Measurements from ENCODE around the gene NIT2. TPM values are rescaled to one million over a fixed set of nuclear protein-coding genes. Genes with fewer than 3 reads are reported as not detected.
A peak's percentile ranks its signal among the peaks of the same experiment; 100 is the strongest.
"Not testable (repeated sequence)": the region's sequence is repeated elsewhere in the genome, so short reads cannot be mapped to it uniquely, and the experiment has no call there.

The NIT2 gene
- total RNA-seq, 1 donor from 2014 or later = 8.2 TPM

- DNase-seq (ENCODE audit: low spot score) = not testable (repeated sequence)
Observed at GRCh38 chr3:100336229-100336628, 1.7 kb downstream of the NIT2 start.

DNA sequence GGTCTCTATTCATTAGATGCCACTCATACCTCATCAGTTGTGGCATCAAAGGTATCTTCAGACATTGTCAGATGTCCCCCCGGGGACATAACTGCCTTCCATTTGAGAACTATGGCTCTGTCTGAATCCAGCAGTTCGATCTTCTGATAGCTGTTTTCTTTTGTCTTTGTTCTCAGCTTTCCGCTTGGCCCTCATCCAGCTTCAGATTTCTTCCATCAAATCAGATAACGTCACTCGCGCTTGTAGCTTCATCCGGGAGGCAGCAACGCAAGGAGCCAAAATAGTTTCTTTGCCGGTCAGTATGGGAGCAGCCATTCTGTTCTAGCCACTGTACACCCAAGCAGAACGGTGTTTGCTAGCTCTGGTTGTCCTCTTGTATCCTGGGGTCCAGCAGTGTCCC is 4.4 kb downstream of the NIT2 start:
- DNase-seq (ENCODE audit: low spot score) = no peak

DNA sequence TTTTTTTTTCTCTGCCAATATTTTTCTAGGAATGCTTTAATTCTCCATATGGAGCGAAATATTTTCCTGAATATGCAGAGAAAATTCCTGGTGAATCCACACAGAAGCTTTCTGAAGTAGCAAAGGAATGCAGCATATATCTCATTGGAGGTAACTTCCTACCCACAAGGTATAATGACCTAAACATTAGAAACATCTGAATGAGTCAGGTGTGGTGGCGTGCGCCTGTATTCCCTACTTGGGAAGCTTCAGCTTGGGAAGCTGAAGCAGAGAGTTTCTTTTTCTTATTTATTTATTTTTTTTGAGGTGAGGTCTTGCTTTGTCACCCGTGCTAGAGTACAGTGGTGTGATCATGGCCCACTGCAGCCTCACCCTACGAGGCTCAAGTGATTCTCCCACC is 5.2 kb downstream of the NIT2 start:
- DNase-seq (ENCODE audit: low spot score) = no peak

- no peak for DNase-seq (ENCODE audit: low spot score)
Observed at GRCh38 chr3:100340527-100340926, 6.0 kb downstream of the NIT2 start.

DNA sequence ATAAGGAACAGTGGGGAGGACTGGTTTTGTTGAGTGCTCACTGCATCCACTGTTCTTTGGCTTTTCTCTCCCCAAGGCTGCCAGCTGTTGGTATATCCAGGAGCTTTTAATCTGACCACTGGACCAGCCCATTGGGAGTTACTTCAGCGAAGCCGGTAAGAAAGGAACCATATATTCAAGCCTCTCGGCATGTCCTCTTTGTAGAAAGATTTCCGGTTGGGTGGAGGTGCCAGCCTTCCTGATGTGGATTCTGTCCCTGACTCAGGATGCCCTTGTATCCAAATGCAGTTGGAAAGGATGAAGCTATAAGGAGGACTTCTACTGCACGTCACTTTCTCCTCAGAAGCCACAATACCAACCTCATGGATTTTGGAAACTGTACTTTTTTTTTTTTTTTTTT is 14.2 kb downstream of the NIT2 start:
- no peak for DNase-seq (ENCODE audit: low spot score)

GRCh38 chr3:100351770-100352169 is 17.2 kb downstream of the NIT2 start:
- DNase-seq (ENCODE audit: low spot score) = not testable (repeated sequence)

- peak; percentile 66 for DNase-seq (ENCODE audit: low spot score)
Observed at GRCh38 chr3:100352296-100353231, 18.0 kb downstream of the NIT2 start.

GRCh38 chr3:100354850-100355249 is 20.3 kb downstream of the NIT2 start:
- peak; percentile 36 for DNase-seq (ENCODE audit: low spot score)

DNA sequence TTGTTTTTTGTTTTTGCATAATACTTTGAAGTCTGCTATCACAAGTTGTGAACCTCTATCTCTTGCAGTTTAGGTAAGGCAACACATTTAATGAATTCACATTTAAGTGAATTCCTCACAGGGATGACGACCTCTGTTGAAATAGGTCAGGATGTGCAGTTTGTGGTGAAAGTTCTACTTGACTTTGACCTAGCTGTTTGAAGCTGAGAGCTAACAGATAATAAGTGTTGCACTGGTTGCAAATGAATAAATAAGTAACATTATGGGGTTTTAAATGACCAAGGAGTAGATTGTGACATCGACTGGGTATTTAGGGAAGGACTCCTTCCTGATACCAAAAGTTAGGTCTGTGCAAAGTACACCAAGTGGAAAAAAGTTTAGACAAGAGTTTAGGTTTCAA is 23.9 kb downstream of the NIT2 start:
- no peak for DNase-seq (ENCODE audit: low spot score)

DNA sequence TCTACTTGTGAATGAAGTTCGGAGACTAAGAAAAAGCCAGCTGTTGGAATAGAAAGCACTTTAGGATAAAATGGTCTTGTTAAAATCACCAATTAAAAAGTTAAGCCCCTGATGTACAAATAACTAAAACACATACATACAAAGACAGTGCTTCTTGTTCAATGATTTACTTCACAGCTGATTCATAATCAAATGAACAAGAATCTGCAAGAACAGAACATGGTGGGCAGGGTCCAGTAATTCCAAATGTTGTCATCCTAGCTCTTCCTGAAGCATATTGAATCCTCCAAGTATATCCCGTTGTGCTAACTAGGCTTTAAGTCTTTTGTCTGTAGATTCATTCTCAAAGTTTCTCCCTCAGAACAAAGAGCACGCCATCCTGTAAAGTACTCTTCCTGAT is 24.5 kb downstream of the NIT2 start:
- no peak for DNase-seq (ENCODE audit: low spot score)

DNA sequence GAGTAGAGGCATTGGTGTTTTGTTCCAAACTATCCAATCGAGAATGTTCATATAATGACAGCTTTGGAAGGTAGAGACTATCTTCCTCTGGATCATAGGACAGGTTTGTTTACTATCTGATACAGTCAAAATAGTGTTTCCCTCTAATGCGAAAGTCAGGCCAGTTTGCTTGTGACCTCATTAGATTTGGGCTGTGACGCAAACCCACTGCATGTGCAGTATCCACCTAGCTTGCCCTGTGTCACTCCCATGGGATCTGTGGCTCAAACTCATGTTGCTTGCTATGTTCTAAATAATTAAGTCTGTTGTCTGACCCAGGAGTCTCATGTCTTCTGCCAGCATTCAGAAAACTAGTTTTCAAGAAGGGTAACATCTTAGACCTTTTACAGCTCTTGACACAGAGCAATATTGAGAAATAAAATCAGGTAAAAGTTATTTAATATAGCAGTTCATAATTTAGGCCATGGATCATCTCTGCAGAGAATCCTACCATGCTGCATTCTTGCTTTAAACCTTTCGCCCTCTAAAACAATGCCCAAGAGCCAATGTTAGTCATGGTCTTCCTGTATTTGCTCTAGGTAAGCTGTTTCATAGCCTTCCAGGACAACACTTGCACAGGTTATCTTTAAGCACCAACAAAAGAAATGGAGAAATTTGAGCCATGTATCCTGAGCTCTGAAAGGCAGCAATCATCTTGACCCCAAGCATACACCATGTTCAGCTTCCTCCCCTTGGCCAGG is 26.4 kb downstream of the NIT2 start:
- DNase-seq (ENCODE audit: low spot score) = no peak

- DNase-seq (ENCODE audit: low spot score) = no peak
Observed at GRCh38 chr3:100361897-100362296, 27.3 kb downstream of the NIT2 start.

DNA sequence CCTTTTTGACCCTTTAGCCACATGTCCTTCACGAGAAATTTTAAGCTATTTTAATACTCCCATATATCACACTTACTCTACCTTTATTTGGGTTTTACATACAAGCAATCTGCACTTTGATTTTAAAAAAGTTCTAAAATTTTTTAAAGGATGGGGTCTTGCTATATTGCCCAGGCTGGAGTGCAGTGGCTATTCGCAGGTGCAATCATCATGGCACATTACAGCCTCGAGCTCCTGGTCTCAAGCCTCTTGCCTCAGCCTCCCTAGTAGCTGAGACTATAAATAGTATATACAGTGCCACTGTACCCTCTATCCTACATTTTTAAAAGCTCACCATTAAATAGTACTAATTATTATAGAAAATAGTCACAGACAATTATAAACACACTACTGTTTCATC is 29.9 kb downstream of the NIT2 start:
- DNase-seq (ENCODE audit: low spot score) = no peak

DNA sequence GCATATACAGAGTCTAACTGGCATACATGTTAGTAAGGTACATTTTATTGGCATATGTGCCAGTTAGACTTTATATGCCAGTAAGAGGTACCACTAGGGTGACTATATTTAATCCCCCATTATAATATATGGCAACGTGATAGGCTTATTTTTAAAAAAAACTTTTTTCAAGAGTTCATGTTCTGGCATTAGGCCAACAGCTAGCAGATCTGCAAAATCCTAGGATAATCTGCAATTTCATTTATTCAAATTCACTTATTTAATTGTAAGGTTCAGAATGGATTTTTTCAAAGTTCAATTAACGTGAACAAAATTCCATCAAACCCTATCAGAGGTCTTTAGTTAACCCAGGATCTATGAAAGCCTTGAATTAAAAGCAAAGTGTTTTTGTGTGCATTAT is 31.9 kb downstream of the NIT2 start:
- no peak for DNase-seq (ENCODE audit: low spot score)

- no peak for DNase-seq (ENCODE audit: low spot score)
Observed at GRCh38 chr3:100368441-100368840, 33.9 kb downstream of the NIT2 start.

DNA sequence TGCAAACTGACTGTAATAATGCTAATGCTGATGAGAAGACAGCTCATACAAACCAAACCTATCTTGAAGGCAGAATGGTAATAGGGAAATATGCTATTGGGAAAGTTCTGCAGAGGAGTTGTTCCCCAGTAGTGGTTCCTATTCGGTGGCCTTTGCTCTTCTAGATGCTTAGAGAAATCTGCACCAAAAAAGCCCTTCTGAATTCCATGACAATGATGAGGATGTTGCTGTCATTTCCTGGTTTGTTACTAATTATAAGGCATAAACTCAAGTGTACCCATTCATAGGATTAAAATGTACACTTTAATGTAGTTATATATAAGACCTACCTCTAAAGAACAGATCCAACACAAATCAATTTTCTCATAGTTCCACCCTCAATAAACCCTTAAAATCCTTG is 36.2 kb downstream of the NIT2 start:
- DNase-seq (ENCODE audit: low spot score) = no peak

DNA sequence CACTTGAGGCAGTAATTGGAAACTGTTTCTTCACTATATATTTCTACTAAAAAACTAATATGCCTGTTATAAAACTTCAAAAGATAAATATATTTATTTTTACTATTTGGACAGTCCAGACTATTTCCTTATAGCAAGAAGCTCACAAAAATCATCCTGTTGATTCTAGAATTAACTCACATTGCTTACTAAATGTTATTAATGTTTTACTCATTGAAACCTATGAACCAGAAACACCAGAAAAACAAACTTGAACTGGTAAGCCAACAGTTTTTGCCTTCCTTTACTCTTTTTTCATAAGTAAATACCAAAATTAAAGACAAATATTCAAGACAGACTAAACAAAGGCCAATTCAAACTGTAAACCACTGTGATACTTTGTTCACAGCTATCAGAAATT is 40.0 kb downstream of the NIT2 start:
- no peak for DNase-seq (ENCODE audit: low spot score)

DNA sequence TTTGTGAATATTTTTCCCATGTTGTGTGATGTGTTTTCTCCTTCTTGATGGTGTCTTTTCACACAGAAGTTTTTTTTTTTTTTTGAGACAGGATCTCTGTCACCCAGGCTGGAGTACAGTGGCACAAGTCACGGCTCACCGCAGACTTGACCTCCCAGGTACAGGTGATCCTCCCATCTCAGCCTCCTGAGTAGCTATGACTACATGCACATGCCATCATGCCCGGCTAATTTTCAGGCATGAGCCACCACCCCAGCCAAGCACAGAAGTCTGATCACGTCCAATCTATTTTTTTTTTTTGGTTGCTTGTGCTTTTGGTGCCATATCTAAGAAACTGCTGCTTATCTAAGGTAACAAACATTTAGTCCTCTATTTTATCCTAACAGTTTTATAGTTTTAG is 41.7 kb downstream of the NIT2 start:
- DNase-seq (ENCODE audit: low spot score) = no peak

DNA sequence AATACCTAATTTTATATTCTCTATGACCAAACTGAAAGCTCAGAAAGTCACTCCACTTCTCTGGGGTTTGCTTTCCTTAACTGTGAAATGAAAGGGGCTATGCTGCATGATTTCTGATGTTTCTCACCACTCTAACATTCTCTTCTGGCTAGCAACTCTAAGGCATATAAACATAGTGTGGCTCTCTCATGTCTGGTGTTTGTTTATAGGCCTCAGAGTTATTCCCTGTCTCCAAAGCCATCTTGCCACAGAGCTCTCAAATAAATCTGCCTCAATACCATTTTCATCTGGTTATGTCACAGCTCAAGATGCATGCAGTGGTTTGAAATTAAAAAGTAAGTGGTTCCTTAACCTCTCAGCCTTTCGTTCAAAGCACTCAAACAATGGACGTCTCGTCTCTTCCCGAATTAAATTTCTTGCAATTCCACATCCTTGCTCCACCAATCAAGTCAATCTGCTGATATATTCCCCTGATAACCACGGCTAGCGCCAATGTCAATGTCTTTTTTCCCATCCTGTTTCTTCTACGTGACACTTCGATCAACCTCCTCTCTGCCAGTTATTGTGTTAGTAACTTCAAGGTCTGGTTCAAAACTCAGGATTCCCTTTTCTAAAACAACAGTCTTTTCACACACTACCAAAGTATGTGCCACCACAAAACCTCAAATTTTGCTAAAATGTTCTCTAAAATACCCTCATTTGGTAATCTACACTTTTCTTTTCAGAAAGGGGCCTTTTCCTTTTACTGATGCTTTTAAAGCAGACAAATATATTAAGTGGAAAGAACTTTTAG is 50.4 kb downstream of the NIT2 start:
- no peak for DNase-seq (ENCODE audit: low spot score)

- peak; percentile 7 for DNase-seq (ENCODE audit: low spot score)
Observed at GRCh38 chr3:100386437-100387074, 52.0 kb downstream of the NIT2 start.

DNA sequence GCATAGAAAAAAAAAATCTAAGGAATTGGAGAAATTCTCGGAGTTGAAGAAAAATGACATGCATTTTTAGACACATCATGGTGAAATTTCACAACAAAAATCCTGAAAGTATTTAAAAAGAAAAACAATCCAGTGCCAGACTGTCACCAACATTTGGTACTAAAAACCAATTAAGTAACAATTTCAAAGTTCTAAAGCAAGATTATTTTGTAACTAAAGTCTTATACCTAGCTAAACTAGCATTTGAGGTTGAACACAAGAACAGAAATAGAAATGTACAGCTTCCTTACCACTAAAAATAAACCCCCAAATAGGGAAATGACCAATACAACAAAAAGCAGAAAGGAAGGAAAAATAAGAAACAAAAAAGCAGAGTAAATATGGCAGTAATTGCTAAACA is 54.5 kb downstream of the NIT2 start:
- DNase-seq (ENCODE audit: low spot score) = no peak

Measured in umbilical cord (tissue), 2 donors.